HL-60 (cell line): ENCODE data around the gene PCNX2.

Experiments used
- DNase-seq, 2 experiments: peaks; one replicate each; pipeline ENCODE4 v3.0.0-alpha.2; 2010 to 2020; ENCODE audit warnings: low read depth in 1 of 2, low spot score in 1 of 2
- H3K27ac ChIP-seq: fragments of 250-450 bp; sonication (Bioruptor Pico); replicated peaks from 2 replicates; pipeline ENCODE4 v1.5.1; 2020; ENCODE audit warnings: mild to moderate bottlenecking, moderate library complexity
- H3K27me3 ChIP-seq: fragments of 250-450 bp; sonication (Bioruptor Pico); 2 replicates; pipeline ENCODE4 v1.5.1; 2021; ENCODE audit warnings: mild to moderate bottlenecking, moderate library complexity; ENCODE audit not compliant: insufficient read depth, poor library complexity, severe bottlenecking
- H3K4me3 ChIP-seq: replicated peaks from 2 replicates; pipeline ENCODE4 v1.5.1; 2011; ENCODE audit warnings: mild to moderate bottlenecking, control low read depth, low read length; ENCODE audit not compliant: insufficient read depth
- CTCF ChIP-seq: IDR thresholded peaks from one replicate; pipeline ENCODE4 v1.5.1; 2011; ENCODE audit warnings: low read length, control low read depth, inconsistent platforms; ENCODE audit not compliant: insufficient read depth
- GABPA ChIP-seq: IDR thresholded peaks from 2 replicates; pipeline ENCODE4 v1.6.1; 2012; ENCODE audit warnings: low read depth
- POLR2AphosphoS5 ChIP-seq: IDR thresholded peaks from 2 replicates; pipeline ENCODE4 v1.6.1; 2012; ENCODE audit warnings: low read depth
- REST ChIP-seq: IDR thresholded peaks from 2 replicates; pipeline ENCODE4 v1.6.1; 2012; ENCODE audit warnings: low read depth; ENCODE audit not compliant: insufficient replicate concordance
- SPI1 ChIP-seq: IDR thresholded peaks from 2 replicates; pipeline ENCODE4 v1.6.1; 2012; ENCODE audit warnings: low read depth, mild to moderate bottlenecking, borderline replicate concordance

PCNX2 gene

GRCh38 chr1:233300326-233300725 is 4.8 kb upstream of the PCNX2 start:
- DNase-seq: no peak
- Histone ChIP-seq H3K4me3 (no peak overlapping the region), H3K27me3 (no peaks in the 10 kb centered on the region), H3K27ac (no peak overlapping the region)
- no peak for TF ChIP-seq REST
- no peak for TF ChIP-seq SPI1
- no peak for TF ChIP-seq POLR2AphosphoS5
- TF ChIP-seq CTCF: no peak

GRCh38 chr1:233299450-233299849 is 3.9 kb upstream of the PCNX2 start:
- Histone ChIP-seq H3K27me3 (no peaks in the 10 kb centered on the region), H3K27ac (no peak overlapping the region), H3K4me3 (no peak overlapping the region)
- DNase-seq: no peak
- TF ChIP-seq CTCF (no peak), SPI1 (no peak), REST (no peak), POLR2AphosphoS5 (no peak), GABPA (no peak)

GRCh38 chr1:233295975-233296322 is 424 bp upstream of the PCNX2 start:
- Histone ChIP-seq H3K27ac (no peak overlapping the region), H3K4me3 (peak overlapping the region; percentile 79), H3K27me3 (no peaks in the 10 kb centered on the region)
- TF ChIP-seq SPI1 (no peak), CTCF (no peak), POLR2AphosphoS5 (no peak), GABPA (no peak), REST (no peak)
- DNase-seq: no peak
